Activated CD8-positive, alpha-beta T cell treated with anti-CD3 and anti-CD28 coated beads, Interleukin-2, amount 10 ng/mL, durations not matched to agents 7 days and 5 days (primary cell): ENCODE measurements around the gene SLC28A3. TPM values are rescaled to one million over a fixed set of nuclear protein-coding genes. Genes with fewer than 3 reads are reported as not detected.

Experiments
- ATAC-seq: fragments of 150-1000 bp; cut with Tn5 transposase; one replicate; pipeline ENCODE4 v1.10.0; 2021; ENCODE audit warnings: moderate library complexity
- CTCF ChIA-PET: fragments of 350-600 bp; sonication (Branson Sonifier 250); formaldehyde crosslinking; loops from one replicate; lab custom pipeline; 2021; ENCODE audit warnings: antibody characterized with exemption; lab: Charles Lee
- POLR2A ChIA-PET: fragments of 350-600 bp; sonication (Branson Sonifier 250); formaldehyde crosslinking; loops from one replicate; lab custom pipeline; 2021; ENCODE audit warnings: antibody characterized with exemption; lab: Charles Lee
- DNase-seq: peaks from one replicate; pipeline ENCODE4 v3.0.0-alpha.2; 2020
- H3K27ac Mint-ChIP-seq: one replicate; pipeline ENCODE4 v1.8.0; 2021; ENCODE audit warnings: mild to moderate bottlenecking, mixed read lengths
- H3K27me3 Mint-ChIP-seq: one replicate; pipeline ENCODE4 v1.8.0; 2021; ENCODE audit warnings: low read depth, mixed read lengths
- H3K36me3 Mint-ChIP-seq: one replicate; pipeline ENCODE4 v1.8.0; 2021; ENCODE audit warnings: low read depth, mixed read lengths
- H3K4me1 Mint-ChIP-seq: one replicate; pipeline ENCODE4 v1.8.0; 2021; ENCODE audit warnings: low read depth, mixed read lengths
- H3K4me3 Mint-ChIP-seq: one replicate; pipeline ENCODE4 v1.8.0; 2021; ENCODE audit warnings: mild to moderate bottlenecking, mixed read lengths
- H3K9me3 Mint-ChIP-seq: one replicate; pipeline ENCODE4 v1.8.0; 2022; ENCODE audit warnings: mixed read lengths; ENCODE audit not compliant: insufficient read depth
- total RNA-seq, 2 experiments: library from RNA; stranded (reverse); gene quantifications; one replicate each; pipeline ENCODE4 v1.2.3, GENCODE V29; 2021

The SLC28A3 gene
- total RNA-seq, 2 experiments from 2014 or later: not detected

GRCh38 chr9:84338792-84339191 lies 1.8 kb downstream of the SLC28A3 start:
- ChIA-PET POLR2A (no interaction called here), CTCF (no interaction called here)
- H3K4me1 Mint-ChIP-seq: no peaks in the 10 kb centered on the region
- H3K4me3 Mint-ChIP-seq: no peak overlapping the region
- ATAC-seq (no peak), DNase-seq (no peak)
- H3K27ac Mint-ChIP-seq: no peak overlapping the region
- peaks cover 2% of the 10 kb centered on the region for H3K27me3 Mint-ChIP-seq
- no peaks in the 10 kb centered on the region for H3K36me3 Mint-ChIP-seq
- H3K9me3 Mint-ChIP-seq: no peaks in the 10 kb centered on the region

GRCh38 chr9:84337252-84337651 lies 3.3 kb downstream of the SLC28A3 start:
- ATAC-seq: no peak
- Mint-ChIP-seq H3K27ac (no peak overlapping the region), H3K36me3 (no peaks in the 10 kb centered on the region), H3K4me3 (no peak overlapping the region), H3K4me1 (no peaks in the 10 kb centered on the region), H3K9me3 (no peaks in the 10 kb centered on the region), H3K27me3 (peaks cover 2% of the 10 kb centered on the region)
- CTCF ChIA-PET: no interaction called here
- POLR2A ChIA-PET: no interaction called here
- no peak for DNase-seq

- ChIA-PET CTCF (no interaction called here), POLR2A (no interaction called here)
- Mint-ChIP-seq H3K27me3 (peaks cover 16% of the 10 kb centered on the region), H3K27ac (no peak overlapping the region), H3K4me3 (no peak overlapping the region), H3K9me3 (no peaks in the 10 kb centered on the region), H3K4me1 (no peaks in the 10 kb centered on the region), H3K36me3 (no peaks in the 10 kb centered on the region)
- DNase-seq: no peak
- no peak for ATAC-seq
Measured at GRCh38 chr9:84331119-84331809, 9.3 kb downstream of the SLC28A3 start.

GRCh38 chr9:84330246-84330645 lies 10.3 kb downstream of the SLC28A3 start:
- CTCF ChIA-PET: no interaction called here
- no peak for DNase-seq
- H3K4me3 Mint-ChIP-seq: no peak overlapping the region

GRCh38 chr9:84327184-84327583 lies 13.4 kb downstream of the SLC28A3 start:
- Mint-ChIP-seq H3K4me3 (no peak overlapping the region), H3K4me1 (no peaks in the 10 kb centered on the region), H3K9me3 (no peaks in the 10 kb centered on the region), H3K27me3 (peaks cover 15% of the 10 kb centered on the region), H3K27ac (no peak overlapping the region), H3K36me3 (no peaks in the 10 kb centered on the region)
- ATAC-seq (no peak), DNase-seq (no peak)
- ChIA-PET CTCF (no interaction called here), POLR2A (no interaction called here)

More at GRCh38 chr9:84330246-84330645, 10.3 kb downstream of the SLC28A3 start:
- Mint-ChIP-seq H3K36me3 (no peaks in the 10 kb centered on the region), H3K27ac (no peak overlapping the region), H3K9me3 (no peaks in the 10 kb centered on the region), H3K27me3 (peaks cover 16% of the 10 kb centered on the region), H3K4me1 (no peaks in the 10 kb centered on the region)
- POLR2A ChIA-PET: no interaction called here
- ATAC-seq: no peak

- Mint-ChIP-seq H3K27ac (no peak overlapping the region), H3K4me1 (no peaks in the 10 kb centered on the region), H3K4me3 (no peak overlapping the region), H3K27me3 (peaks cover 8% of the 10 kb centered on the region), H3K36me3 (no peaks in the 10 kb centered on the region), H3K9me3 (no peaks in the 10 kb centered on the region)
- ATAC-seq (no peak), DNase-seq (no peak)
- POLR2A ChIA-PET: no interaction called here
- CTCF ChIA-PET: interaction anchor here (0.6 to 1.8 kb wide), 3 partner anchors 10 to 388 kb away, joined by 3 to 6 read pairs (median 4); no protein-coding TSS in a partner anchor
Measured at GRCh38 chr9:84325347-84325973, 15.1 kb downstream of the SLC28A3 start.

- Mint-ChIP-seq H3K27ac (no peak overlapping the region), H3K4me1 (no peaks in the 10 kb centered on the region), H3K4me3 (no peak overlapping the region), H3K36me3 (no peaks in the 10 kb centered on the region), H3K9me3 (no peaks in the 10 kb centered on the region), H3K27me3 (peaks cover 3% of the 10 kb centered on the region)
- ChIA-PET POLR2A (no interaction called here), CTCF (interaction anchor here (1.8 kb wide), 1 partner anchor 9 kb away, joined by 6 read pairs; no protein-coding TSS in a partner anchor)
- ATAC-seq (no peak), DNase-seq (no peak)
Measured at GRCh38 chr9:84324811-84325210, 15.7 kb downstream of the SLC28A3 start.

- POLR2A ChIA-PET: no interaction called here
- H3K9me3 Mint-ChIP-seq: no peaks in the 10 kb centered on the region
- no peaks in the 10 kb centered on the region for H3K4me1 Mint-ChIP-seq
- no peak overlapping the region for H3K27ac Mint-ChIP-seq
- no peak for ATAC-seq
- H3K36me3 Mint-ChIP-seq: no peaks in the 10 kb centered on the region
- CTCF ChIA-PET: no interaction called here
- no peak for DNase-seq
- no peaks in the 10 kb centered on the region for H3K27me3 Mint-ChIP-seq
- H3K4me3 Mint-ChIP-seq: no peak overlapping the region
Measured at GRCh38 chr9:84323858-84324257, 16.7 kb downstream of the SLC28A3 start.

- DNase-seq (no peak), ATAC-seq (no peak)
- ChIA-PET CTCF (interaction anchor here (1.1 kb wide), 1 partner anchor 26 kb away, joined by 3 read pairs; no protein-coding TSS in a partner anchor), POLR2A (no interaction called here)
- Mint-ChIP-seq H3K9me3 (no peaks in the 10 kb centered on the region), H3K36me3 (no peaks in the 10 kb centered on the region), H3K4me3 (no peak overlapping the region), H3K4me1 (no peaks in the 10 kb centered on the region), H3K27ac (no peak overlapping the region), H3K27me3 (no peaks in the 10 kb centered on the region)
Measured at GRCh38 chr9:84322828-84323227, 17.7 kb downstream of the SLC28A3 start.

GRCh38 chr9:84320231-84320630 lies 20.3 kb downstream of the SLC28A3 start:
- no peaks in the 10 kb centered on the region for H3K9me3 Mint-ChIP-seq

GRCh38 chr9:84319632-84320031 lies 20.9 kb downstream of the SLC28A3 start:
- POLR2A ChIA-PET: no interaction called here

More at GRCh38 chr9:84320231-84320630, 20.3 kb downstream of the SLC28A3 start:
- peaks cover 3% of the 10 kb centered on the region for H3K4me1 Mint-ChIP-seq
- H3K4me3 Mint-ChIP-seq: no peak overlapping the region
- ATAC-seq: no peak
- H3K27me3 Mint-ChIP-seq: no peaks in the 10 kb centered on the region
- CTCF ChIA-PET: interaction anchor here (13.8 kb wide), 1 partner anchor 21 kb away, joined by 190 read pairs; no protein-coding TSS in a partner anchor
- no peak for DNase-seq
- POLR2A ChIA-PET: no interaction called here
- no peak overlapping the region for H3K27ac Mint-ChIP-seq
- H3K36me3 Mint-ChIP-seq: no peaks in the 10 kb centered on the region

GRCh38 chr9:84318981-84319380 lies 21.6 kb downstream of the SLC28A3 start:
- no peak overlapping the region for H3K4me3 Mint-ChIP-seq
- ATAC-seq: no peak
- H3K27ac Mint-ChIP-seq: no peak overlapping the region
- H3K36me3 Mint-ChIP-seq: no peaks in the 10 kb centered on the region
- peaks cover 3% of the 10 kb centered on the region for H3K4me1 Mint-ChIP-seq
- ChIA-PET CTCF (interaction anchor here (1.1 to 13.8 kb wide), 2 partner anchors 19 to 58 kb away, joined by 9 to 190 read pairs; no protein-coding TSS in a partner anchor), POLR2A (no interaction called here)
- DNase-seq: no peak
- no peaks in the 10 kb centered on the region for H3K27me3 Mint-ChIP-seq
- no peaks in the 10 kb centered on the region for H3K9me3 Mint-ChIP-seq

More at GRCh38 chr9:84319632-84320031, 20.9 kb downstream of the SLC28A3 start:
- Mint-ChIP-seq H3K9me3 (no peaks in the 10 kb centered on the region), H3K27ac (no peak overlapping the region), H3K4me3 (no peak overlapping the region), H3K27me3 (no peaks in the 10 kb centered on the region), H3K4me1 (peaks cover 3% of the 10 kb centered on the region), H3K36me3 (no peaks in the 10 kb centered on the region)
- no peak for ATAC-seq
- DNase-seq: no peak
- CTCF ChIA-PET: interaction anchor here (13.8 kb wide), 1 partner anchor 20 kb away, joined by 190 read pairs; no protein-coding TSS in a partner anchor
